Thoracic aorta (tissue), 2 donors: ENCODE data around the gene DMBX1. TPM values are rescaled to one million over a fixed set of nuclear protein-coding genes. Genes with fewer than 3 reads are reported as not detected.
A peak's percentile ranks its signal among the peaks of the same experiment; 100 is the strongest.

Source experiments
- ATAC-seq: fragments of 150-250 bp; one replicate; pipeline ENCODE4 v1.8.0; 2017; ENCODE audit warnings: low read depth; ENCODE audit not compliant: insufficient number of reproducible peaks, low FRiP score
- DNase-seq: peaks from one replicate; pipeline ENCODE4 v3.0.0-alpha.2; 2020; ENCODE audit warnings: low spot score
- H3K27ac ChIP-seq, 2 donors: fragments of 200-600 bp; sonication (generic); 1 replicate in 1 of 2; 2 replicates in 1 of 2; pipeline ENCODE4 v1.5.1; 2016; ENCODE audit warnings: mild to moderate bottlenecking in 2 of 2, moderate library complexity in 2 of 2
- H3K27me3 ChIP-seq: fragments of 200-600 bp; sonication (generic); replicated peaks from 2 replicates; pipeline ENCODE4 v1.6.0; 2016; ENCODE audit warnings: mild to moderate bottlenecking; ENCODE audit not compliant: insufficient read depth
- H3K36me3 ChIP-seq: fragments of 200-600 bp; sonication (generic); one replicate; pipeline ENCODE4 v1.5.1; 2016
- H3K4me1 ChIP-seq, 2 donors: fragments of 200-600 bp; sonication (generic); 1 replicate in 1 of 2; 2 replicates in 1 of 2; pipeline versions ENCODE4 v1.5.1 to v1.6.0; 2016; ENCODE audit warnings: low read depth in 2 of 2, mild to moderate bottlenecking in 1 of 2; ENCODE audit not compliant: control insufficient read depth in 1 of 2
- H3K4me3 ChIP-seq: fragments of 200-600 bp; sonication (generic); 2 replicates; pipeline ENCODE4 v1.5.1; 2016; ENCODE audit warnings: mild to moderate bottlenecking
- H3K9me3 ChIP-seq: fragments of 200-600 bp; sonication (generic); 2 replicates; pipeline ENCODE4 v1.5.1; 2016
- total RNA-seq, 2 donors: library from RNA; depleted of rRNA; stranded (reverse); fragments of >200 nt; gene quantifications; one replicate each; pipeline versions ENCODE4 v1.1.0 to v1.2.3, GENCODE V29; 2016
- TF ChIP-seq, protein P1 (sequence below): fragments of 200-600 bp; sonication (generic); IDR thresholded peaks from one replicate; pipeline ENCODE4 v1.5.1; 2019; ENCODE audit warnings: antibody characterized with exemption

The DMBX1 gene
- total RNA-seq, 2 donors from 2014 or later, result not detected

GRCh38 chr1:46519209-46519608 is 29.6 kb downstream of the DMBX1 start:
- ATAC-seq, result no peak

GRCh38 chr1:46520063-46520911 is 30.7 kb downstream of the DMBX1 start:
- Histone ChIP-seq H3K9me3 (no peaks in the 10 kb centered on the region), H3K27me3 (no peaks in the 10 kb centered on the region), H3K27ac (no peak overlapping the region), H3K36me3 (no peaks in the 10 kb centered on the region), H3K4me3 (no peak overlapping the region), H3K4me1 (peaks cover 4 to 13% of the 10 kb centered on the region in 2 donors)
- no peak for DNase-seq
- TF ChIP-seq, protein P1, sequence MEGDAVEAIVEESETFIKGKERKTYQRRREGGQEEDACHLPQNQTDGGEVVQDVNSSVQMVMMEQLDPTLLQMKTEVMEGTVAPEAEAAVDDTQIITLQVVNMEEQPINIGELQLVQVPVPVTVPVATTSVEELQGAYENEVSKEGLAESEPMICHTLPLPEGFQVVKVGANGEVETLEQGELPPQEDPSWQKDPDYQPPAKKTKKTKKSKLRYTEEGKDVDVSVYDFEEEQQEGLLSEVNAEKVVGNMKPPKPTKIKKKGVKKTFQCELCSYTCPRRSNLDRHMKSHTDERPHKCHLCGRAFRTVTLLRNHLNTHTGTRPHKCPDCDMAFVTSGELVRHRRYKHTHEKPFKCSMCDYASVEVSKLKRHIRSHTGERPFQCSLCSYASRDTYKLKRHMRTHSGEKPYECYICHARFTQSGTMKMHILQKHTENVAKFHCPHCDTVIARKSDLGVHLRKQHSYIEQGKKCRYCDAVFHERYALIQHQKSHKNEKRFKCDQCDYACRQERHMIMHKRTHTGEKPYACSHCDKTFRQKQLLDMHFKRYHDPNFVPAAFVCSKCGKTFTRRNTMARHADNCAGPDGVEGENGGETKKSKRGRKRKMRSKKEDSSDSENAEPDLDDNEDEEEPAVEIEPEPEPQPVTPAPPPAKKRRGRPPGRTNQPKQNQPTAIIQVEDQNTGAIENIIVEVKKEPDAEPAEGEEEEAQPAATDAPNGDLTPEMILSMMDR, result no peak
- no peak for ATAC-seq

More at GRCh38 chr1:46519209-46519608, 29.6 kb downstream of the DMBX1 start:
- no peak overlapping the region for H3K4me3 ChIP-seq
- no peak for DNase-seq
- H3K27me3 ChIP-seq, result no peaks in the 10 kb centered on the region
- H3K9me3 ChIP-seq, result no peaks in the 10 kb centered on the region
- H3K4me1 ChIP-seq, result peaks cover 4 to 13% of the 10 kb centered on the region in 2 donors
- H3K36me3 ChIP-seq, result no peaks in the 10 kb centered on the region
- TF ChIP-seq, protein P1, result no peak
- H3K27ac ChIP-seq, result no peak overlapping the region

DNA sequence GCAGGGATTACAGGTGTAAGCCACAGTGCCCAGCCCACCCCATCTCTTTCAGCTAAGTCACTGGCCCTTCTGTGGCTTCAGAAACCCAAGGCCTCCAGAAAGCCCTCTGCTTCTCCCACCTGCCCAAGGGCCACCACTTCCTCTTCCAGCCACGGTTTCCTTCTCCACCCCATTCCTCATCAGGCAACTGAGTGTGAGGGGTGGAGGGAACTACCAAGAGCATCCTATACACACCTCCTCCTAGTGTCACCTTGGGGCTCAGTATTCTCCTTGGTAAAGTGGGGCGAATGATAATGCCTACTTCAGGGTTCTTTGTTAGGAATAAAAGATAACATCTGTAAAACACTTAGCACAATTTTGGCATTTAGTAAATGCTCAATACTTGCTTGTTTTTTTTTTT is 31.8 kb downstream of the DMBX1 start:
- no peaks in the 10 kb centered on the region for H3K27me3 ChIP-seq
- no peak for DNase-seq
- H3K4me3 ChIP-seq, result no peak overlapping the region

DNA sequence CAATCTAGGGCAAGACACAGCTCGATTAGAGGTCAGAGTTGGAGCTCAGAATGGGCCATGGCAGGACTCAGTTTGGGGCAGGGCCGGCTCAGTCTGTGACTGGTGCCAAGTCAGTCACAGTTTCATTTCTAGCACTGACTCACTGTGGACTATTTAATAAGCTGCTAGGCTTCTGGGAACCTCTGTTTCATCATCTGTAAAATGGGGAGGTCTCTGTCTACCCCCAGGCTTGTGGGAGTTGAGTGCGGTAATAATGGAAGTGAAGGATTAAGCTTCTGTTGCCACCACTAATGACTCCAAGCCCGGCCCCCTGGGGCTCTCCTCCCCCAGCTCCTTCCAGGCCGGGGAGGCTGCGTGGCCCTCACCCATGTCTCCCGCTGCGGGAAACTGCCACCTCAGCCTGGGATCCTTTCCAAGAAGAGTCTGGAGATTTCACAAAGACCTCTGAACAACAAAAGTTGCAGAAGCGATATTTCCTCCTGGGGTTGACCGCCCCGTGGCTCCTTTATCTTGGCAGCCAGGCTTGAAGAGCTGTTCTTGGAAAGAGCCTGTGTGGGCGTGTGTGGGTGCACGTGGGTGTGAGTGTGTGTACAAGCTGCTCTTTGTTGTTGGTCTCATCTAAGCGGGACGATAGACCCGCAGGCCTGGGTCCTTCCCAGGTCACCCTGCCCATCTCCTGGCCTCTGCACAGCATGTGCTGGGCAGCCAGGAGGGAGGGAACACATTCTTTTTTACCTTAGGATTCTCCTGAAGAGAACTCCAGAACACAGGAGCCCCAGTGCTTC is 32.7 kb downstream of the DMBX1 start:
- DNase-seq, result no peak
- Histone ChIP-seq H3K27me3 (no peaks in the 10 kb centered on the region), H3K27ac (peak overlapping the region in 1 of 2 donors; percentile 10)

More for the DNA sequence above, 31.8 kb downstream of the DMBX1 start:
- TF ChIP-seq, protein P1, result no peak
- no peak for ATAC-seq
- peaks cover 4 to 13% of the 10 kb centered on the region in 2 donors for H3K4me1 ChIP-seq
- H3K36me3 ChIP-seq, result no peaks in the 10 kb centered on the region
- no peaks in the 10 kb centered on the region for H3K9me3 ChIP-seq
- peak overlapping the region in 1 of 2 donors; percentile 10 for H3K27ac ChIP-seq

More for the DNA sequence above, 32.7 kb downstream of the DMBX1 start:
- peaks cover 4 to 13% of the 10 kb centered on the region in 2 donors for H3K4me1 ChIP-seq
- ATAC-seq, result peak; percentile 27
- H3K36me3 ChIP-seq, result no peaks in the 10 kb centered on the region
- TF ChIP-seq, protein P1, result no peak
- H3K9me3 ChIP-seq, result no peaks in the 10 kb centered on the region
- no peak overlapping the region for H3K4me3 ChIP-seq
